GM21381 (cell line): Measurements from ENCODE around the gene KRCC1.
"Not testable (repeated sequence)": the region's sequence is repeated elsewhere in the genome, so short reads cannot be mapped to it uniquely, and the experiment has no call there.

ENCODE experiments used
- ATAC-seq: cut with Tn5 transposase; IDR thresholded peaks from one replicate; pipeline ENCODE4 v1.9.1; 2021; ENCODE audit warnings: mild to moderate bottlenecking, moderate library complexity; ENCODE audit not compliant: unreplicated experiment

KRCC1 gene

DNA sequence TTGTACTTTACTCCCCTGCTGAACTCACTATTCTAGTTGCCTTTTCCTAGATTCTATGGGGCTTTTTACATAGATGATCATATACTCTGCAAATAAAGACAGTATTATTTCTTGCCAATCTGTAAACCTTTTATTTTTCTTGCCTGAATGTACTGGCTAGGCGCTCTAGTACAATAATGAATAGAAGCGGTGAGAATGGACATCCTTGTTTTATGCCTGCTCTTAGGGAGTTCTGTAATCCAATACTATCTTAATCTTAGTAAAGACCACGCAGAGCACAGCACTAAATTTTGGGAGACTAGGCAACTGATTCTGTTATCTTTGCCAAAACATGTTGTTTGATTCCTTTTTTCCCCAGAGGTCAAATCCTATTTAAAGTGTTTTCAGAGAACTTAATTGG lies 7.0 kb downstream of the KRCC1 start:
- ATAC-seq: no peak

DNA sequence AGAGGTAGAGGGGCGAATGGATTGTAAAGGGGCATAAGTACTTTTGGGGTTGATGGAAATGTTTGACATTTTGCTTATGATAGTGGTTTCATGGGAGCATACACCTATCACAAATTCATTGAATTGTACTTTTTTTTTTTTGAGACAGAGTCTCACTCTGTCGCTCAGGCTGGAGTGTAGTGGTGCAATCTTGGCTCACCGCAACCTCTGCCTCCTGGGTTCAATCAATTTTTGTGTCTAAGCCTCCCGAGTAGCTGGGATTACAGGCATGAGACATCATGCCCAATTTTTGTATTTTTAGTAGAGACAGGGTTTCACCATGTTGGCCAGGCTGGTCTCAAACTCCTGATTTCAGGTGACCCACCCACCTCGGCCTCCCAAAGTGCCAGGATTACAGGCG lies 10.0 kb downstream of the KRCC1 start:
- ATAC-seq: not testable (repeated sequence)

DNA sequence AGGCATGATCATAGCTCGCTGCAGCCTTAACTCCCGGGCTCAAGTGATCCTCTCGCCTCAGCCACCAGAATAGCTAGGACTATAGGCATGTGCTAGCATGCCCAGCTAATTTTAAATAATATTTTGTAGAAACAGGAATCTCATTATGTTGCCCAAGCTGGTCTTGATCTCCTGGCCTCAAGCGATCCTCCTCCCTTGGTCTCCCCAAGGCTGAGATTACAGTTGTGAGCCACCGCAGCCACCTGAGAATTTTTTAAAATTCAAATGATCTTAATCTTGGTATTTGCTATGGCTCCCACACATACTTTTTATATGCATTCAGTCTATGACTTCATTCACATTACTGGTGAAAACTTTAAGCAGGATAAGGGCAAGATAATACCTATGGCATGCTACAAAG lies 13.1 kb downstream of the KRCC1 start:
- ATAC-seq: no peak

DNA sequence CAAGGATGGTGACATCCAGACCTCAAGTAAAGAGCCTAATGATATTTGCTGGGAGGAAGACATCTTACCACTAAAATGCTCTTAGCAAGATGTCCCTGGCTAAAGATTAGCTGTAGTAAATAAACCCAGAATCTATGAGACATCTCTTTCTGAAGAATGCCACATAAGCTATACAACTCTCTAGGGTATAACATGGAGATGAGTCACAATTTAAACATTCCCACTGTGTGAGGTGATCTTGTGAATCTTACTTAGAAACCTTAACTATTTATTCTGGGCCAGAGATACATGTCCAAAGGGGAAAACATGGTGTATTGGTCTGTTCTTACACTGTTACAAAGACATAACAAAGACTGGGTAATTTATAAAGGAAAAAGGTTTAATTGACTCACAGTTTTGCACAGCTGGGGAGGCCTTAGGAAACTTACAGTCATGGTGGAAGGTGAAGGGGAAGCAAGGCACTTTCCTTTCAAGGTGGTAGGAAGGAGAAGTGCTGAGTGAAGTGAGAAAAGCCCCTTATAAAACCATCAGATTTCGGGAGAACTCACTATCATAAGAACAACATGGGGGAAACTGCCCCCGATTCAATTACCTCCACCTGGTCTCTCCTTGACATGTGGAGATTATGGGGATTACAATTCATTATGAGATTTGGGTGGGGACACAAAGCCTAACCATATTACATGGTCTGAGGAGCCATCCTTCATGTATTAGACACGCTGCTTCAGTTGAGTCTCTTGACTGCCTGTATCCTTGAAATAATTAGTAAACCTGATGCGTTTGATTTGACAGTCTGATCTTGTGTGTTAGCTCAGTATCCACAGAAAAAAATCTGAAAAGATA lies 17.1 kb downstream of the KRCC1 start:
- ATAC-seq: no peak

DNA sequence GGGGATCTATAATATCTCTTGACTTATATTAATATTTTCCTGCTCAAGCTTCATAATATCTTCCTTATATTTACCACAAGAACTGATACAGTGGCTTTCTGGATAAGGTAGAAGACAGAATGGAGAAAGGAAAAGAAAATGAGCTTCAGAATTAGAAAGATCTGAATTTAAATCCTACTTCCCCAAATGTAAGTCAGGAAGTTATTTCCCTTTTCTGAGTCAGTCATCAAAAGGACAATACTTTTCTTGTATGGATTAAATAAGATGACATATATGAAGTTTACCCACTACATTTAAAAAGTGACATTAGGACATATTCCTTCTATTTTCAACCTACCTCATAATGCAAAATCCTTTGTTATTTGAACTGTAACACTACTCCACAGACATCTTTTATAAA lies 19.0 kb downstream of the KRCC1 start:
- no peak for ATAC-seq

DNA sequence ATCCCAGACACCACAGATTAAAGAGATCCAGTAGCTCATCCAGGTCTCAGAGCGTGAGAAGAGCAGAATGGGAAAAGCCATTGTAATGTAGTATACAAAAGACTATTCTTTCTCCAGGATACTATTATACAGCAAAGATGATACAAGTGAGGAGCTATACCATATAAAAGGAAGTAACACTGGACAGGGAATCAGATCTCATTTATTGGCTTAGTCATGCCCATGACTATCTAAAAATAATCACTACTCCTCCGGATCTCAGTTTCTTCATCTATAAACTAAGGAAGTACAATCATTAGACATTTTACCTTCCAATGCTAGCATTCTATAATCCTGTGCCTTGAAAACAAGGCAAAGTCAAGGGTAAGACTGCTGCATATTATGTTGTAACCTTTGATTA lies 19.4 kb downstream of the KRCC1 start:
- no peak for ATAC-seq

DNA sequence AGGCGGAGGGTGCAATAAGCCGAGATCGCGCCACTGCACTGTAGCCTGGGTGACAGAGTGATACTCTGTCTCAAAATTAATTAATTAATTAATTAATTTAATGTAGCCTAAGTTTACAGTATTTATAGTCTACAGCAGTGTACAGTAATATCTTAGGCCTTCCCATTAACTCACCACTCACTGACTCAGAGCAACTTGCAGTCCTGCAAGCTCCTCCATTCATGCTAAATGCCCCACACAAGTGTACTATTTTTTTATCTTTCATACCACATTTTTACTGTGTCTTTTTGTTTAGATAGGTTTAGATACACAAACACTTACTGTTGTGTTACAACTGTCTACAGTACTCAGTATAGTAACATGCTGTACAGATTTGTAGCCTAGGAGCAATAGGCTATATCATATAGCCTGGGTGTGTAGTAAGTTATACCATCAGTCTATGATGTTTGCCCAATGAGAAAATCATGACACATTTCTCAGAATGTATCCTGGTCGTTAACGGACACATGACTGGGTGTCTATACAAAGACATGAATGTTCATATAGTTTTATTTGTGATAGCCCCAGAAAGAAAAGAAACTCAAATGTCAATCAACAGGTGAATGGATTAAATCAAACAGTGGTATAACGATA lies 23.4 kb downstream of the KRCC1 start:
- no peak for ATAC-seq

DNA sequence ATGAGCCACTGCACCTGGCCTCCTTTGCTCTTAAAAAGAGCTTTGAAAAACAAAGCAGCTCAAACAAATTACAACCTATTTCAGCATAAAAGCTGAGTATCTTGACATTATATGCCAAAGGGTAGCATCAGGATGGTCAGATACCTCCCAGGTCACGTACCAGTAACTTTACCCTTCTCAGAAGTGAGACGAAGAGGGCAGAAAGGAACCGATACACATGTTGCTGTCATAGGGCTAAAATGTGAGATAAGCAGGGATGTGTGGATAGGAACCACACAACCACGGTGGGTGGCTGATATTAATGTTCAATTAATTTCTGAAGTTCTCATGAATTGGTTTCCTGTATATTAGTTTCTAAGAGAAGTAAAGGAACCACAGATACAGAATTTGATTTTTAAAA lies 26.7 kb downstream of the KRCC1 start:
- no peak for ATAC-seq

DNA sequence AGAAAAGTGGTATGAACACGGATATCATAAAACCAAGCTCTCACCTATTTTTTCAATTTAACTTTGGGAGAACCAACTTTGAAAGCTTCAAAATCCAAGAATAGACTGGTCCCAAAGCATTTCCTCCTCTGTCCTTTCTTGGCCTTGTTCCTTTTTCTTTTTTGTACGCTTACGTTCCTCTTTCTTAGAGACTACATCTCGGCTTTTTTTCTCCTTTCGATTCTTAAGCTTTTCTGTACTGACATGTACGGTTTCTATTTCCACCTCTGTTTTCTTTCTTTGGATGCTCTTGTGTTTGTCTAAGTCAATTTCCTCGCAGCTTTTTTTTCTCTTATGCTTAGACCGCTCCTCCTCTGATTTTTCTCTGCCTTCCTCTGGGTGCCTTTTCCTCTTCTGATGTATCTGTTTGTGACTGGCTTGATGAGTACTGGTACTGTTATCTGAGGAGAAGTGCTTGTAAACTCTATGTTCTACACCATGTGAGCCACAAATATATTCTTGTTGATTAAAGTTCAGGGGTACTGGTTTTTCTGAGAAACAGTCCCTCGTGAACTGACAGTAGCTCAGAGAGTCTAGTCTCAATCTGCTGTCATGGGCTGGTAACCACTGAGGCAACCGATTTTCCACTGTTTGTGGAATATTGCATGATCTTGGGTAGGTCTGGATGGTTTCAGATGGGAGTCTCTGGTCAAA lies 27.7 kb downstream of the KRCC1 start:
- peak; percentile 56 for ATAC-seq

DNA sequence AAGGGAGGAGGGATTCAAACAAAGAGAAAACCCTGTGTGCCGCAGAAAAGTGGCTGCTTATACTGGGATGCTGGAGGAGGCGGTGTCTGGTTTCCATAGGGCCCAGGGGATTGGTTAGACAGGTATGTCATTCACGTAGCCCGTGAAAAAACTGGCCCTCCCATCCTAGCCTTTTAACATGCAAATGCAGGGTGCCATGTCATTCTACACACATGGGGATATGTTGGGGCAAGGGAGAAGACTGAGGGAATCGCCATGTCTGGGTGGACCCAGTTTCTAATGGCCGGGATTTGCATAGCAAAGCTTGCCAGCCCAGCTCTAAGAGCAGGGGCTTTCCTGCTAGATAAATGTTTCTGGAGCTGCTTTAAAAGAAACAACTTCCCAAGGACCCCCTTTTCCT lies 31.1 kb downstream of the KRCC1 start:
- no peak for ATAC-seq

DNA sequence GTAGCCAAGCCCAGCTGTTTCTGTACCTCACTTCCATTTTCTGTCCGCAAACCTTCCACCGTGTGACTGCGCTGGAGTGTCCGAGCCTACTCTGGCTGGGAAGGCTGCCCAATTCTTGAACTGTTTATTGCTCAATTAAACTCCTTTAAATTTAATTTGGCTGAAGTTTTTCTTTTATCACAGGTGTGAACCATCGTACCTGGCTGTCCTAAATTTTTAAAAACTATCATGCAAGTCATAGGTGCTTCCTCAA lies 33.0 kb downstream of the KRCC1 start:
- ATAC-seq: no peak

DNA sequence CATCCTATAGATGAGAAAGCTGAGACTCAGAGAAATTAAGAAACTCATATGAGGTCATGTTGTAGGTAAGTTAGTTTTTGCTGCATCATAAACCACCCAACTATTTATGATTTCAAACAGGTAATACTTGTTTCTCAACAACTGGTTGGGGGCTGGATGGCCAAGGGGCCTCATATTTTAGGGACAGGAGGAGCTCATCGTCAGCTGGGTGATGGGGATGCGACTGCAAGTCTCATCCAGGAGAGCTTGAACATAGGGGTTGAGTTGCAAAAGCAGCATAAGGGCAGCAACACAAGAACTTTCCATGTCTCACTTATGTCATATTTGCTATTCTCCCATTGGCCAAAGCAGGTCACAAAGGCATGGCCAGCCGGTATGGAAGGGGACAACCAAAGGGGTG lies 35.6 kb downstream of the KRCC1 start:
- ATAC-seq: no peak

DNA sequence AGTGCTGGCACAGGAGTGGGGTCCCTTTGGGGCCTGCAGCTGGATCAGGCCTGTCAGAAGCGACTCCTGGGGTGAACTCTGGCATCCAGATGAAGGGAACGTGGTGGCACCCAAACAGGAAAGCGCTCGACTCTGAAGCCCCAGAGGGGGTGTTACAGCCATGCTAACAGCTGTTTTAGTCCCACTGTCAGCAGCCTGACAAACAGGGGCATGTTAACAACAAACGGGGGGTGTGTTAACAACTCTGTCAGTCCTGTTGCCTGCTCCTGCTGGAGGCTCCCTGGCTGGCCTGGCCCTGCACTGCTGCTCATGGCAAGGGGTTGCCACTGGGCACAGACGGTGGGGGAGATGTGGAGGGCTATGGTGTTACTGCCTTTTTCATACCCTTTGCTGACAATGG lies 36.7 kb downstream of the KRCC1 start:
- no peak for ATAC-seq

DNA sequence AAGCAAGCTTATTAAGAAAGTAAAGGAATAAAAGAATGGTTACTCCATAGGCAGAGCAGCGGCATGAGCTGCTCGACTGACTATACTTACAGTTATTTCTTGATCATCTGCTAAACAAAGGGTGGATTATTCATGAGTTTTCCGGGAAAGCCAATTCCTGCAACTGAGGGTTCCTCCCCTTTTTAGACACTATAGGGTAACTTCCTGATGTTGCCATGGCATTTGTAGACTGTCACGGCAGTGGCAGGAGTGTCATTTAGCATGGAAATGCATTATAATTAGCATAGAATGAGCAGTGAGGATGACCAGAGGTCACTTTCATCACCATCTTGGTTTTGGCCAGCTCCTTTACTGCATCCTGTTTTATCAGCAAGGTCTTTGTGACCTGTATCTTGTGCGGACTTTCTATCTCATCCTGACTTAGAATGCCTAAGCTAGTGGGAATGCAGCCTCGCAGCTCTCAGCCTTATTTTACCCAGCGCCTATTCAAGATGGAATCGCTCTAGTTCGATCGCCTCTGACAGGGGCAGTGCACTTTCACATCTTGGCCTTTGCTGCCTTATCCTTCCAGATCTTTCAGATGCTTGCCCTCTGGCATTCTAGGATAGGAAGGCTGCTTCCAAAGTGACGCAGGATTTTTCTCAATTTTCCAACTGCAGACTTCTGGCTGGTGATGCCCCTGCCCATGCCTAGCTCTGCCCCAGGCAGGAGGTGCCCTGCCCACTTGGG lies 37.3 kb downstream of the KRCC1 start:
- ATAC-seq: not testable (repeated sequence)

DNA sequence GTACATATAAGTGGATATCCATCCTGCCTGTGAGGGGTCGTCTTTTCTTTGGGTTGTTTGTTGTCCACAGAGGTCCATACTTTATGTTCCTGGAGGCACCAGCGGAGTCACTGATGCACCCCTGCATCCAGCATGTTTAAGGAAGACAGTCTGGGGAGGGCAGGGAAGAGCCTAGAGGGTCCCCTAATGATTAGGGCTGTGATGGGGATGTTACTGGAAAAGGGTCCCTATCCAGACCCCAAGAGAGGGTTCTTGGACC lies 37.9 kb downstream of the KRCC1 start:
- not testable (repeated sequence) for ATAC-seq

DNA sequence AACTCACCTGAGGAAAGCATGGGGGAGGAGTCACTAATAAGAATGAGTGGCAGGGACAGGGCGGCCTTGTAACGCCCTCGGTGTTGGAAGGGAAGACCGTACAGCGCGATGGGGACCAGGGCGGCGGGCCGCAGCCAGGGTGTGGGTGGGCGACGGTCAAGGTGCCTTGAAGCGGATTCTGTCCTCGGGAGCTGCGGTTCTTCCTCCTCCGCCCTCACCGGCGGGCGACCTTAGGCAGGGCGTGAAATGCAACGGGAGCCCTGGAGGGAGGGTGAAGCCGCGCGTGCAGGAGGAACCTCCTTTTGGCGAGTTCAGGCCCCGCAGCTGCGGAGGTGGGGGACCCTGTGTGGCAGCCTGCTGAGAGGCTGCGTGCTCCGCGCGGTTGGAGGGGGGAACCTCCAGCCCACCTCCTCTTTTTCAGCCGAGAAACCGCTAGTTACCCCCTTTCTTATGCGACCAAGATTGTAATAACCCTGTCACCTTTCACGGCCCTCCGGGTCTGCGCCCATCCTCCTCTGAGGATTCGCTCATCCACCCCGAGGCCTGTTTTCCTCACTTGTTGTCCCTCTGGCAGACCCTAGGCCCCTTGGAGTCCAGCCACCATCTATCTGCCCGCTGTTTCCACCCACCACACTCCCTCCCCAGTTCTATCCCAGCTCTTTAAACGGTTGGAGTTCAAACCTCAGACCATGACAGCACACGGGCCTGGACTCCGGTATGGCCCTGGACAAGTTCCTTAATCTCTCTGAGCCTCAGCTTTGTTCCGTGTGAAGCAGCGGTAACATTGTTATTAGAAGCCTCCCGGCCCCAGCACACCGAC lies 38.4 kb downstream of the KRCC1 start:
- ATAC-seq: peak; percentile 74

DNA sequence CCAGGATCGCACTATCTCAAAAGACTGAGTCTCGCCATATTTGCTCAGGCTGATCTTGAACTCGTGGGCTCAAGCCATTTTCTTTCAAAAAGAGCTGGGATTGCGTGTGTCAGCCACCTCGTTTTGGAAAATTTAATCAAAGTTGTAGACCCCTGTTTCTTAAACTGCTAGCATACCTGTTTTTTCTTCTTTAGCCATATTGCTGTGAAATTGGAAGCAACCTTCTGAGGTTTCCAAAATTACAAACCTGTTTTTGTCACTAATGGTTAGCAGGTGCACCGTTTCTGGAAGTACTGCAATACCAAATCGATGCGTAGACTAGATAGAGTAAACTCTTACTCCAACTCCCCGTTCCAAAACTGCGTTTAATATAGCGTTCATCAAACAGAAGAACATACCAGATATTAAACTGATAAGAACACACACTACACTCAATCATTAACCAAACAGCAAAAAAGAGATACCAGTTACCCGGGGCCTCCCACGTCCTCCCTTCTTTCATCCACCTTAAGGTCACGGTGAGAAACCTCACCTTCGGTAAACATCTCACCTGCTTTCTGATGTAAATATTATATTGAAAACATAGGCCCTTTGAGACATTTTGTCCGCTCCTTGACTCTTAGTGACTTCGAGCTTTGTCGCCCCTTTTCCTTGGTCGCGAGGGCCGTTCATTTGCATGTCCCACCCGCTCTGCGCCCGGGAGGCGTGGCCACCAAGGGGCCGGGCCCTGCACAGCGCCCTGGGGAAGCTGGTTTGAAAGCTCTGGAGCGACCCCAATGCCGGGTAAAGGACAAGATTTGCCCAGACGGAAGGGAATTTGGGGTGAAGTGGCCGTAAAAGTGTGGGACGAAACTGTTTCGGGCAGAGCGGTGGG lies 39.3 kb downstream of the KRCC1 start, which contains the start of gene RNU2-63P:
Gene RNU2-63P (minus strand): TSS at position 462 of the 874 bp plus-strand sequence.
- peak; percentile 85 for ATAC-seq

DNA sequence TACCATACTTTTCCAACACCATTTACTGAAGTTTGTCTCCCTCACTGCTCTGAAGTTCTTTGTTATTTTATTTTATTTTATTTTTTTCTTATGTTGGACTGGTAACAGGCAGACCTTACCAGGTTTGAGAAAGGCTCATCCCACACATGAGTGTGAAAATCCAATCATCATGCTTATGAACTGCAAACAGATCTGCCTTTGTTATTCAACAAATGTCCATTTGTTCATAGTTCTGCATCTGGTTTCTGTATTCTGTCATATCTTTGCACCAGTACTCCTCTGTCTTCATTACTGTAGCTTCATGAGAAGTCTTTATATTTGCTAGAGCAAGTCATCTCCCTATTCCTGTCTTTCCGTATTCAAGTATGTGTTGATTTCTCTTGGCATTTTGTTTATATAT lies 44.6 kb downstream of the KRCC1 start:
- no peak for ATAC-seq

DNA sequence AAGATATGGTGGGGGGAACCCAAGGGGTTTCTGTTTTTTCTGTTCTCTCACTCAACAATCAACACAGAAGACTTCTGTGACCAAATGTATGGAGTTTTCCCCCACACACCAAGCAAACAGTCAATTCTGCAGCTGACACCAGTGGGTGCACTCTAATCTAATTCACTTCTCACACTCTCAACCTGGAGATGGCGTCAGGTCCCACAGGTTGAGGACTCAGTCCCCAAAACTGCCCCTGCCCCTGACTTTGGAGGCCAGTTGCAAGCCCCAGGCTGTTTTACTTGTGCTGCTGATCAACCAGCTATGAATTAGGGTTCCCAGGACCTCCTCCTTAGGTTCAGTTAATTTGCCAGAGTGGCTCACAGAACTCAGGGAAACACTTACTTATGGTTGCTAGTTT lies 45.4 kb downstream of the KRCC1 start:
- no peak for ATAC-seq

DNA sequence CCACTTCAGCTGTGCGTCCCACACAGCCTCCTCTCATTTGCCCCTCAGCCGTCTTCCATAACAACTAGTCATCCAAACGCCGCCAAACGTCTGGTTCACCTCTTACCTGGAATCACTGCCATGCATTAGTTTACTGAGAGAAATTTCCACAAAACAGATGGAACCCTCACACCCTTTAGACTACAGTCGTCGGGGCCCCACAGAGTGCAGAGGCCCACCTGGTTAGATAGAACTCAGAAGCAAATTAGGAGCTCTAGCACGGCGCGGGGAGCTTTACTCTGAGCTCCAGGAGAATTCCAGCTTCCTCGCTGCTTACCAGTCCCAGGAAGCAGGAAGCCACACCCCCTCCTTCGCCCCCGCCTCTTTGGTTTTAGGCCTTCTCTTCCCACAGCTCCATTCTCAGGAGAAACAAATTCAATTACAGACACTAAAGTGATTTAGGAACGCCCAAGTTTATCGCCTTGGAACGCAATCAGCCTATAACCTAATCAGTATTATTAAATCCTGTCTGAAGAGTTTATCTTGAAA lies 48.6 kb downstream of the KRCC1 start:
- no peak for ATAC-seq
